ENCODE results near the gene MRRF.

GRCh38 chr9:122277285-122277897 lies 12.7 kb downstream of the MRRF start:
- TF ChIP-seq CTCF (IDR thresholded peaks at IDR 0.05): no peak
- no peak for TF ChIP-seq POLR2A (IDR thresholded peaks at IDR 0.05)
